Mesothelial cell of epicardium (in vitro differentiated cells): ENCODE data around the gene COL12A1. TPM values are rescaled to one million over a fixed set of nuclear protein-coding genes. Genes with fewer than 3 reads are reported as not detected.
A peak's percentile ranks its signal among the peaks of the same experiment; 100 is the strongest.

Experiments
- DNase-seq, 2 experiments: peaks; one replicate each; pipeline ENCODE4 v3.0.0; 2021; ENCODE audit warnings: low spot score in 2 of 2; ENCODE audit not compliant: unreplicated experiment in 2 of 2
- H3K27ac Mint-ChIP-seq: 2 replicates; pipeline ENCODE4 v1.8.0; 2021; ENCODE audit warnings: mixed read lengths
- H3K27me3 Mint-ChIP-seq: 2 replicates; pipeline ENCODE4 v1.8.0; 2021; ENCODE audit warnings: low read depth, mixed read lengths
- H3K36me3 Mint-ChIP-seq: 2 replicates; pipeline ENCODE4 v1.8.0; 2021; ENCODE audit warnings: mixed read lengths
- H3K4me1 Mint-ChIP-seq: 2 replicates; pipeline ENCODE4 v1.8.0; 2021; ENCODE audit warnings: mixed read lengths
- H3K4me3 Mint-ChIP-seq: 2 replicates; pipeline ENCODE4 v1.8.0; 2021; ENCODE audit warnings: mild to moderate bottlenecking, moderate library complexity, mixed read lengths
- H3K9me3 Mint-ChIP-seq: 2 replicates; pipeline ENCODE4 v1.8.0; 2021; ENCODE audit warnings: mixed read lengths
- total RNA-seq: library from RNA; stranded (reverse); gene quantifications from 3 replicates; pipeline ENCODE4 v1.2.1, GENCODE V29; 2021
- TF ChIP-seq, protein P1 (sequence below): fragments of 200-600 bp; sonication (generic); IDR thresholded peaks from one replicate; pipeline ENCODE4 v1.5.0; 2021; ENCODE audit warnings: antibody characterized with exemption; ENCODE audit not compliant: unreplicated experiment

The COL12A1 gene
- total RNA-seq, 1 donor from 2014 or later: 10.5 TPM

DNA sequence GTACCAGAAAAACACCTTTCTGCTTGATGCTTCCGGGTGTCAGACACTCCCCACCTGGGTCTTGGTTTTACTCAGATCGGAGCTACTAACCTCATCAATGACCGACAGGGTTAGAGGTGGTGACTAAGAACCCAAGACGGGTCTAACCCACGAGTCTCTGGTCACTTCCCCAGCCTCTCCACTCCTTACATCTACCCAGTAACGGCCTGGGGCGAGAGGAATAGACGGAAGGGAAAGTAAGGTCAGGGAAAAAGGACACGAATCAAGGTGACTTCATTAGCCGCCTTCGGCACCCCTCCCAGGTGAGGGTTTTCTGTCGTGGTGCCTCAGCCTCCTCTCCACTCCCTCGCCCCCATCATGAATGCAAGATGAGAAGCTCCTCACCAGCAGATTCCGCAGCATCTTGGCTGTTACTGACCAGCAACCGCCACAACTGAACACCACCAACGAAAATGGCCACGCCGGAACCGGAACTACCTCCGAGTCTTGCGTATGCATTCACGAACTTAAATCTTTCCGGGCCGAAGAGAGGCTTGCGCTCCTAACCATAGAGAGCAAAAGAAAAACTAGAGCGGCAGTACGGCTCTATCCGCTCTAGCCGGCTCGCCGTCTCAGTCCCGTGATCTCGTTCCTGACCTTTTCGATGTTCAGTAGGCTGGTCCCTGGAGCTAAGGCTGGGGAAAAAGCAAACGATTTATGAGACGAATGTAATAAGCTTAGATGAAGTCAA is 37.6 kb upstream of the COL12A1 start, which contains the start of gene COX7A2:
Gene COX7A2 (minus strand): TSS at position 469 of the 730 bp plus-strand sequence. CDS start 67 bp downstream, at position 402.
- Mint-ChIP-seq H3K4me3 (peak within 1 kb of the TSS; percentile 95), H3K9me3 (no peaks in the 10 kb centered on the region), H3K27me3 (no peaks in the 10 kb centered on the region), H3K36me3 (peaks cover 17% of the 10 kb centered on the region), H3K4me1 (peaks cover 22% of the 10 kb centered on the region), H3K27ac (peak within 1 kb of the TSS; percentile 99)
- TF ChIP-seq, protein P1, sequence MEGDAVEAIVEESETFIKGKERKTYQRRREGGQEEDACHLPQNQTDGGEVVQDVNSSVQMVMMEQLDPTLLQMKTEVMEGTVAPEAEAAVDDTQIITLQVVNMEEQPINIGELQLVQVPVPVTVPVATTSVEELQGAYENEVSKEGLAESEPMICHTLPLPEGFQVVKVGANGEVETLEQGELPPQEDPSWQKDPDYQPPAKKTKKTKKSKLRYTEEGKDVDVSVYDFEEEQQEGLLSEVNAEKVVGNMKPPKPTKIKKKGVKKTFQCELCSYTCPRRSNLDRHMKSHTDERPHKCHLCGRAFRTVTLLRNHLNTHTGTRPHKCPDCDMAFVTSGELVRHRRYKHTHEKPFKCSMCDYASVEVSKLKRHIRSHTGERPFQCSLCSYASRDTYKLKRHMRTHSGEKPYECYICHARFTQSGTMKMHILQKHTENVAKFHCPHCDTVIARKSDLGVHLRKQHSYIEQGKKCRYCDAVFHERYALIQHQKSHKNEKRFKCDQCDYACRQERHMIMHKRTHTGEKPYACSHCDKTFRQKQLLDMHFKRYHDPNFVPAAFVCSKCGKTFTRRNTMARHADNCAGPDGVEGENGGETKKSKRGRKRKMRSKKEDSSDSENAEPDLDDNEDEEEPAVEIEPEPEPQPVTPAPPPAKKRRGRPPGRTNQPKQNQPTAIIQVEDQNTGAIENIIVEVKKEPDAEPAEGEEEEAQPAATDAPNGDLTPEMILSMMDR: no peak
- peak; percentile 52 to 79 for DNase-seq

DNA sequence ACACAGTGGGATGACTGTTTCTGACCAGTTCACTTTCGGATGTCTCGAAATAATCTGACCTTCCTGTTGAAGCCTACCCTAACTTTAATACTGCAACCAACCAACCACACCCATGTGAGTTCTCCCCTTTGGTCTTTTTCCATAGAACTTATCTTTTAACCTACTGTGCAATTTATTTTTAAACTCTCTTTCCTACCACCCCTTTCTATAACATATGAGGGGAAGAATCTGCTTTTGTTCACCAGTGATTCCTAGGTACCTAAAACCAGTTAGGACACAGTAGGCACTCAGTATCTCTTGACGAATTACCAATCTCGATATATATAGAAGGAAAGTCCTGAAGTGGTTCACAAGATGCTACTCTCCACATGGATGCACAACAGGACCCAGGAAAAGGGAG is 30.8 kb upstream of the COL12A1 start:
- Mint-ChIP-seq H3K4me1 (peaks cover 7% of the 10 kb centered on the region), H3K4me3 (no peak overlapping the region), H3K27me3 (no peaks in the 10 kb centered on the region), H3K36me3 (peaks cover 22% of the 10 kb centered on the region), H3K27ac (no peak overlapping the region), H3K9me3 (no peaks in the 10 kb centered on the region)
- DNase-seq: no peak
- TF ChIP-seq, protein P1: no peak

DNA sequence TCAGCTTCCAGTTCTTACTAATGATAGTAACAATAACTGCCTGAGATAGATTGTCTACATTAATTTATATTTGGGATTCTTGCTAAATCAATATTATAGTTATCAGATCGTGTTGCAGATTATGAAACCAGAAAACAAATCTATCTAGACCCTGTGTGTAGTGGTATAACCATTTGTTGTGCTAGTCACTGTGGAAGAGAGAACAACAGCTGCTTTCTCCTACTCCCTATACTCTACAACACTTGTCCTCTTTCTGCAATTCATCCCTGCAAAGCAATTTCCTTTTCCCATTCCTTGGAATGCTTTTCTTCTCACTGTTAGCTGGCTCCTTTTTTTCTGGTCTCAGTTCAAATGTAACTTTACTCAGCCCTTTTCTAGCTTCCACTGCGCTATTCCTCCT is 29.4 kb upstream of the COL12A1 start:
- peaks cover 4% of the 10 kb centered on the region for H3K4me1 Mint-ChIP-seq
- H3K36me3 Mint-ChIP-seq: peaks cover 15% of the 10 kb centered on the region
- no peaks in the 10 kb centered on the region for H3K9me3 Mint-ChIP-seq
- TF ChIP-seq, protein P1: no peak
- no peak overlapping the region for H3K4me3 Mint-ChIP-seq
- no peak overlapping the region for H3K27ac Mint-ChIP-seq
- no peak for DNase-seq
- H3K27me3 Mint-ChIP-seq: no peaks in the 10 kb centered on the region

DNA sequence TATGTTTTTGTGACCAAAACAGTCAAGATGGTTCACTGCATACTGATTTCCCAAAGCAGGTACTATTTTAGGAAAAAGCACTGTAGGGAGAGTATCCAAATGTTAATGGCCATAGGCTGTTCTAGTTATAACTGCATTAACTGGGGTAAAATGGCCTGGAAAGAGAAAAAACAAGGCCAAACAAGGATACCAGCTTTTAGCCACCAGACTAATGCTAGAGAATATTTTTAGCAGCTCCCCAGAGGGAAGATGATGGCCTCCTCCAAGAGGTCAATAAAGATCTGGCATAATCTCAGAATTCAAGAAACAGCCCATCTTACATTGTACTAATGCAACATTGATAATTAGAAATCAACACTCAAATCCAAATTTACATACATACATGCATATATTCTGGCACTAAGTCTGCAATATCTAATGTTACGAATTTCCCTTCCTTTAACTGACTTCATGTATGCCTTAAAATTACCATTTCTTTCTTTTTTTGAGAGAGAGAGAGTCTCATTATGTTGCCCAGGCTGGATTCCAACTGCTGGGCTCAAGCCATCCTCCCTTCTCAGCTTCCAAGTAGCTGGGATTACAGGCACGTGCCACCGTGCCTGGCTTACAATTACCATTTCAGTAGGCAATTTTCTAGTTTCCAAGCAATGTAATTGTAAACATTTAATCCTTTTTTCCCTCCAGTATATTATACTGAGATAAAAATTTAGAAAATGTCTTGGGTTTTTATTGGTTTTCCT is 28.4 kb upstream of the COL12A1 start:
- TF ChIP-seq, protein P1: no peak
- Mint-ChIP-seq H3K9me3 (no peaks in the 10 kb centered on the region), H3K27ac (no peak overlapping the region), H3K4me1 (peaks cover 4% of the 10 kb centered on the region), H3K27me3 (no peaks in the 10 kb centered on the region), H3K36me3 (peaks cover 11% of the 10 kb centered on the region), H3K4me3 (no peak overlapping the region)
- DNase-seq: no peak

DNA sequence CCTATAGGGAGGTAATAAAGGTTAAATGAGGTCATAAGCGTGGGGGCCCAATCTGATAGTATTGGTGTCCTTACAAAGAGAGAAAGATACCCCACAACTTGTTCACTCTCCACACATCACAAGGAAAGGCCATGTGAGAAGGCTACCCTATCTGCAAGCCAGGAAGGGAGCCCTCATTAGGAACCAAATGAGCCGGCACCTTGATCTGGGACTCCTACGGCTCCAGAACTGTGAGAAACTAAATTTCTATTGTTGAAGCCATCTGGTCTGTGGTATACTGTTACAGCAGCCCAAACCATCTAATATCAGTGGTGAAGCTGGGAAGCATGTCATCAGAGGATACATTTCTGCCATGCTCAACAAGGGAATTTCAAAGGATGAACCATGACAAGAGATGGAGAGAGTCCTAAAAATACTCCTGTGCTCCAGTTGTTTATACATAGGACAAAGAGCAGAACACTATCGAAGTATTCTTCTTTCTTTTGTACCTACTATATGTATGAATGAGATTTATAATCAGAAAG is 27.3 kb upstream of the COL12A1 start:
- Mint-ChIP-seq H3K4me3 (no peak overlapping the region), H3K27ac (no peak overlapping the region), H3K9me3 (no peaks in the 10 kb centered on the region), H3K4me1 (peaks cover 4% of the 10 kb centered on the region), H3K36me3 (peaks cover 6% of the 10 kb centered on the region), H3K27me3 (no peaks in the 10 kb centered on the region)
- TF ChIP-seq, protein P1: no peak
- DNase-seq: no peak
